Measurements from ENCODE around the gene NPEPL1. TPM values are rescaled to one million over a fixed set of nuclear protein-coding genes. Genes with fewer than 3 reads are reported as not detected.

NPEPL1 gene
- total and polyA plus RNA-seq, 2 experiments from 2014 or later, result 37.5 to 49.8 TPM

- Histone ChIP-seq H3K79me2 (ENCODE audit: insufficient read depth) (no peaks in the 10 kb centered on the region), H3K4me3 (no peak overlapping the region), H3K36me3 (ENCODE audit: low read depth) (no peaks in the 10 kb centered on the region), H3K4me2 (ENCODE audit: unreplicated experiment) (no peak overlapping the region), H3K9ac (no peak overlapping the region), H3F3A (ENCODE audit: insufficient read depth) (no peaks in the 10 kb centered on the region), H3K9me3 (ENCODE audit: low read depth) (no peaks in the 10 kb centered on the region), H3K4me1 (ENCODE audit: insufficient read depth) (no peaks in the 10 kb centered on the region), H3K27ac (no peak overlapping the region), H3K9me2 (ENCODE audit: insufficient read depth) (no peaks in the 10 kb centered on the region), H4K20me1 (ENCODE audit: insufficient read depth) (no peaks in the 10 kb centered on the region), H2AFZ (no peak overlapping the region), H3K27me3 (replicated peaks; ENCODE audit: insufficient read depth) (peaks cover 22% of the 10 kb centered on the region; the same call in 1 of the 2 replicates)
- no peak for TF ChIP-seq EZH2 (IDR thresholded peaks at IDR 0.05; ENCODE audit: insufficient read depth, poor library complexity, severe bottlenecking)
- TF ChIP-seq EZH2phosphoT487 (IDR thresholded peaks at IDR 0.05; ENCODE audit: insufficient read depth, low read depth), result no peak
- no peak for DNase-seq
- WGBS, 2 experiments (ENCODE audit: low coverage in 1 of 2, low lambda C conversion rate in 2 of 2, missing lambda C conversion rate in 2 of 2), result 75 to 79% methylated on average over 14 of the region's 15 CpGs
- in situ Hi-C loops (cut with MboI), result no loop called here
Observed at GRCh38 chr20:58718121-58718563, 25.5 kb downstream of the NPEPL1 start.

GRCh38 chr20:58718729-58719128 is 26.1 kb downstream of the NPEPL1 start:
- H3K36me3 ChIP-seq (ENCODE audit: low read depth), result no peaks in the 10 kb centered on the region
- no peak overlapping the region for H3K27ac ChIP-seq
- H3K9me2 ChIP-seq (ENCODE audit: insufficient read depth), result no peaks in the 10 kb centered on the region
- H3K27me3 ChIP-seq (replicated peaks; ENCODE audit: insufficient read depth), result peaks cover 25% of the 10 kb centered on the region
- no peaks in the 10 kb centered on the region for H3K79me2 ChIP-seq (ENCODE audit: insufficient read depth)
- no peaks in the 10 kb centered on the region for H3F3A ChIP-seq (ENCODE audit: insufficient read depth)
- TF ChIP-seq EZH2 (IDR thresholded peaks at IDR 0.05; ENCODE audit: insufficient read depth, poor library complexity, severe bottlenecking) (no peak), EZH2phosphoT487 (IDR thresholded peaks at IDR 0.05; ENCODE audit: insufficient read depth, low read depth) (no peak)
- H3K9ac ChIP-seq, result no peak overlapping the region
- no peak overlapping the region for H2AFZ ChIP-seq
- no peak overlapping the region for H3K4me3 ChIP-seq
- H4K20me1 ChIP-seq (ENCODE audit: insufficient read depth), result no peaks in the 10 kb centered on the region
- DNase-seq, result no peak
- H3K4me1 ChIP-seq (ENCODE audit: insufficient read depth), result no peaks in the 10 kb centered on the region
- in situ Hi-C loops (cut with MboI), result no loop called here
- no peak overlapping the region for H3K4me2 ChIP-seq (ENCODE audit: unreplicated experiment)
- 61% methylated on average over 10 of the region's 10 CpGs for WGBS, 2 experiments (ENCODE audit: low coverage in 1 of 2, low lambda C conversion rate in 2 of 2, missing lambda C conversion rate in 2 of 2)
- H3K9me3 ChIP-seq (ENCODE audit: low read depth), result no peaks in the 10 kb centered on the region

GRCh38 chr20:58719258-58719657 is 26.7 kb downstream of the NPEPL1 start:
- Histone ChIP-seq H3K4me1 (ENCODE audit: insufficient read depth) (no peaks in the 10 kb centered on the region), H3K9me2 (ENCODE audit: insufficient read depth) (no peaks in the 10 kb centered on the region), H3K9me3 (ENCODE audit: low read depth) (no peaks in the 10 kb centered on the region), H3K27me3 (replicated peaks; ENCODE audit: insufficient read depth) (peaks cover 30% of the 10 kb centered on the region), H2AFZ (no peak overlapping the region), H3K9ac (no peak overlapping the region), H3K4me3 (no peak overlapping the region), H3F3A (ENCODE audit: insufficient read depth) (no peaks in the 10 kb centered on the region), H3K4me2 (ENCODE audit: unreplicated experiment) (no peak overlapping the region), H3K27ac (no peak overlapping the region), H3K36me3 (ENCODE audit: low read depth) (no peaks in the 10 kb centered on the region), H4K20me1 (ENCODE audit: insufficient read depth) (no peaks in the 10 kb centered on the region), H3K79me2 (ENCODE audit: insufficient read depth) (no peaks in the 10 kb centered on the region)
- no peak for TF ChIP-seq EZH2phosphoT487 (IDR thresholded peaks at IDR 0.05; ENCODE audit: insufficient read depth, low read depth)
- DNase-seq, result no peak
- in situ Hi-C loops (cut with MboI), result no loop called here
- WGBS, 2 experiments (ENCODE audit: low coverage in 1 of 2, low lambda C conversion rate in 2 of 2, missing lambda C conversion rate in 2 of 2), result 54 to 55% methylated on average over 7 of the region's 7 CpGs

- Histone ChIP-seq H3K36me3 (ENCODE audit: low read depth) (no peaks in the 10 kb centered on the region), H3K27ac (no peak overlapping the region), H3K9ac (no peak overlapping the region), H3K79me2 (ENCODE audit: insufficient read depth) (no peaks in the 10 kb centered on the region), H3K4me2 (ENCODE audit: unreplicated experiment) (no peak overlapping the region), H3K9me3 (ENCODE audit: low read depth) (no peaks in the 10 kb centered on the region), H3K4me1 (ENCODE audit: insufficient read depth) (no peaks in the 10 kb centered on the region), H3K4me3 (no peak overlapping the region), H3K27me3 (replicated peaks; ENCODE audit: insufficient read depth) (peaks cover 33% of the 10 kb centered on the region), H2AFZ (no peak overlapping the region), H3K9me2 (ENCODE audit: insufficient read depth) (no peaks in the 10 kb centered on the region), H3F3A (ENCODE audit: insufficient read depth) (no peaks in the 10 kb centered on the region), H4K20me1 (ENCODE audit: insufficient read depth) (no peaks in the 10 kb centered on the region)
- TF ChIP-seq EZH2 (IDR thresholded peaks at IDR 0.05; ENCODE audit: insufficient read depth, poor library complexity, severe bottlenecking) (no peak), EZH2phosphoT487 (IDR thresholded peaks at IDR 0.05; ENCODE audit: insufficient read depth, low read depth) (no peak)
- in situ Hi-C loops (cut with MboI), result no loop called here
- no peak for DNase-seq
- 27 to 34% methylated on average over 6 of the region's 6 CpGs for WGBS, 2 experiments (ENCODE audit: low coverage in 1 of 2, low lambda C conversion rate in 2 of 2, missing lambda C conversion rate in 2 of 2)
Observed at GRCh38 chr20:58719971-58720371, 27.4 kb downstream of the NPEPL1 start.

GRCh38 chr20:58720890-58721289 is 28.3 kb downstream of the NPEPL1 start:
- WGBS, 2 experiments (ENCODE audit: low coverage in 1 of 2, low lambda C conversion rate in 2 of 2, missing lambda C conversion rate in 2 of 2), result 71 to 72% methylated on average over 14 of the region's 14 CpGs
- Histone ChIP-seq H3F3A (ENCODE audit: insufficient read depth) (no peaks in the 10 kb centered on the region), H3K9me2 (ENCODE audit: insufficient read depth) (no peaks in the 10 kb centered on the region), H3K36me3 (ENCODE audit: low read depth) (no peaks in the 10 kb centered on the region), H3K9me3 (ENCODE audit: low read depth) (no peaks in the 10 kb centered on the region), H2AFZ (no peak overlapping the region), H3K79me2 (ENCODE audit: insufficient read depth) (no peaks in the 10 kb centered on the region), H3K4me2 (ENCODE audit: unreplicated experiment) (no peak overlapping the region), H4K20me1 (ENCODE audit: insufficient read depth) (no peaks in the 10 kb centered on the region), H3K27me3 (replicated peaks; ENCODE audit: insufficient read depth) (peaks cover 33% of the 10 kb centered on the region), H3K4me1 (ENCODE audit: insufficient read depth) (no peaks in the 10 kb centered on the region), H3K27ac (no peak overlapping the region), H3K9ac (no peak overlapping the region), H3K4me3 (no peak overlapping the region)
- TF ChIP-seq EZH2phosphoT487 (IDR thresholded peaks at IDR 0.05; ENCODE audit: insufficient read depth, low read depth) (no peak), EZH2 (IDR thresholded peaks at IDR 0.05; ENCODE audit: insufficient read depth, poor library complexity, severe bottlenecking) (no peak)
- DNase-seq, result no peak
- in situ Hi-C loops (cut with MboI), result no loop called here
